GM18867 (cell line): ENCODE measurements around the gene LAMC2.
"Not testable (repeated sequence)": the region's sequence is repeated elsewhere in the genome, so short reads cannot be mapped to it uniquely, and the experiment has no call there.

Experiments used
- ATAC-seq: cut with Tn5 transposase; IDR thresholded peaks from one replicate; pipeline ENCODE4 v1.9.1; 2021; ENCODE audit warnings: mild to moderate bottlenecking, moderate library complexity; ENCODE audit not compliant: unreplicated experiment

Gene LAMC2

GRCh38 chr1:183185941-183186490 is at the start of gene LAMC2:
Gene LAMC2 (plus strand): TSS chr1:183186264. CDS start chr1:183186353, 89 bp downstream.
- ATAC-seq: no peak

DNA sequence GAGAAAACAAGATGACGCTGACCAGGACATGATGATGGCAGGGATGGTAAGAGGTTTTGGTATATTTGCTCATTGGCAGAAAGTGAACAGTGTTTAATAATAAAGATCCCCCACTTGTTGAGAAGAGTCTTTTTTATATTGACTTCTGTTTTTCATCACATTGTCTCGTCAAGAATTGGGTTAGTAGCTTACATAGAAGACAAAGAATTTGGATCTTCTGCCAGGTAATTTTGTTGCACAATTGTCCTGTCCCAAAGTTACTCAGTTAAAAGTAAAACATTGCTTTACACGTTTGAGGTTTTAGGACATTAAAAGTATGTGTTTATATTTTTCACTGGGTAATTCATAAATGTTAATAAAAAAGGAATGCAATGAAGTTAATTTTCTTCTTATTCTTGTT is 48.3 kb upstream of the LAMC2 start:
- no peak for ATAC-seq

GRCh38 chr1:183138301-183138700 is 47.8 kb upstream of the LAMC2 start:
- ATAC-seq: no peak

- ATAC-seq: no peak
Observed at GRCh38 chr1:183139281-183139942, 46.7 kb upstream of the LAMC2 start.

DNA sequence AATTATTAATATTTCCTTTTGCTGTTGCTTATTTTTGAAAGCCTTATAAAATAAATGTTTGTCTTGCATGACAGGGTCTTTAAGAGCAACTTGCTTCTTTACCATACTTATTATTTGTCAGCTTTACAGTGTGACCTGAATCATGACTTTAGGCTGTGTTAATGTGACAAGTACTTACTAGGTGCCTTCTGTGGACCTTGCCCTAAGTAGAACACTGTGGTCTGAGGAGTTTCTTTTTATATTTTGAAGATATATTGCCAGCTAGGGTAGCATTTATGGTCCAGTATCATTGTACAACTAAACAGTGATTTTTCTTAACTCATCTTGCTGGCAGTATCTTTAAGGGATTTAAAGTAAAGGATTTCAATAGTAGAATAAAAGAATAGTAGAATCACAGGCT is 45.4 kb upstream of the LAMC2 start:
- ATAC-seq: no peak

- no peak for ATAC-seq
Observed at GRCh38 chr1:183142171-183142570, 43.9 kb upstream of the LAMC2 start.

- ATAC-seq: no peak
Observed at GRCh38 chr1:183143576-183144315, 42.3 kb upstream of the LAMC2 start.

DNA sequence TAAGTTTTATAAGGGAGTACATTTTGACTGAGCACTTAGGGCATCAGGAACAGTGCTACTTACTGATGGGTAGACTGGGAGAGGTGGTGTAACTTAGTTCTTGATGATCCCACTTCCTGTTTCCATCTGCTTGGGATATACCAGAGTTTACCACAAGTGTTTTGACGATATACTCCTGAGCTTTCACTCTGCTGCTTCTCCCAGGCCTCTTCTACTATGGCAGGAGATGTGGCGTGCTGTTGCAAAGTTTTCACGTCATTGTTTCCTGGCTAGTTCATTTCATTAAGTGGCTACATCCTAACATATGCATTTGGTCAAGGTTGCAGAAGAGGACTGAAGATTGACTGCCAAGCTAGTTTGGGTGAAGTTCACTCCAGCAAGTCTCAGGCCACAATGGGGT is 41.3 kb upstream of the LAMC2 start:
- ATAC-seq: no peak

- no peak for ATAC-seq
Observed at GRCh38 chr1:183147735-183148134, 38.3 kb upstream of the LAMC2 start.

DNA sequence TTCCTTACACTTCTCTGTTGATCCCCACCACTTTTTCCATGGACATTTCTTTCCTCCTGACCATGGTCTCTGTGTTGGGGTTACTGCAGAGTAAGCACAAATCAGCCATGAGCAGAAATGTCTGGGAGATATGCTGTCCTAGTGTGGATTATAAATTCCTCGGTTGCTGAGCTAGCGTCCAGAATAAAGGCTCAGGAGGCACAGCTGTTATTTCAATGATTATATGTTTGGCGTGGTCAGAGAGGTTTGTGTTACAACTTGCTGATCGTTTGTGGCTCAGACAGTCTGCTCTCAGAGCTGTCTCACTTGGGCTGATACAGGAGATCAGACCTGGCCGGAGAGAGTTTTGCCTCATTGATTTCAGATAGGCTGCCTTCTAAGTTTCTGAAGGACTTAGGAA is 37.5 kb upstream of the LAMC2 start:
- ATAC-seq: no peak

GRCh38 chr1:183149273-183149672 is 36.8 kb upstream of the LAMC2 start:
- ATAC-seq: no peak

DNA sequence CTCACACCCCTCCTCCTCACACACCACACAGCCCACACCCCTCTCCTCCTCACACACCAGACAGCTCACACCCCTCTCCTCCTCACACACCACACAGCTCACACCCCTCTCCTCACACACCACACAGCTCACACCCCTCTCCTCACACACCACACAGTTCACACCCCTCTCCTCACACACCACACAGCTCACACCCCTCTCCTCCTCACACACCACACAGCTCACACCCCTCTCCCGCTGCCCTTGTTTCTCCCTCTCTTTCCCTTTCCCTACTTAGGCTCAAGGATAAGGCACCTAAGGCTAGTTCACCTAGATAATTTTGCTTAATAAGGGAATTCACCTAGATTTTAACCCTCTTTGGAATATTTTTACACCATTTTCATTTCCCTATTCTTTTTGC is 36.0 kb upstream of the LAMC2 start:
- not testable (repeated sequence) for ATAC-seq

DNA sequence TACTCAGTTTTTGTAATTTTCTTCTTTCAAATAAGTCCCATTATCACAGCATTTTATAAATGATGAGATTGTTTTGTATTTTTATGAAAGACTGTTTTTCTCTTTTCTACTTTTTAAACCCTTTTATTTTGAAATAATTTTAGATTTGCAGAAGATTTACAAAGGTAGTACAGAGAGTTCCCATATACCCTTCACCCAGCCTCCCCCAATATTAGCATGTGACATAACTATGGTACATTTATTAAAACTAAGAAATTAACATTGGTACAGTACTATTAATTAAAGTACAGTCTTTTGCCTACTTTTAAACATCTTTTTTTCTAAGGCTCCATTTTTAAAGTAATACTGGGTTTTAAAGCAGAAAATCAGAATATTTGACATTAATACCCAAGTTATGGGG is 35.6 kb upstream of the LAMC2 start:
- no peak for ATAC-seq

GRCh38 chr1:183152180-183152579 is 33.9 kb upstream of the LAMC2 start:
- no peak for ATAC-seq

GRCh38 chr1:183155939-183156338 is 30.1 kb upstream of the LAMC2 start:
- ATAC-seq: no peak

- no peak for ATAC-seq
Observed at GRCh38 chr1:183159960-183160359, 26.1 kb upstream of the LAMC2 start.

DNA sequence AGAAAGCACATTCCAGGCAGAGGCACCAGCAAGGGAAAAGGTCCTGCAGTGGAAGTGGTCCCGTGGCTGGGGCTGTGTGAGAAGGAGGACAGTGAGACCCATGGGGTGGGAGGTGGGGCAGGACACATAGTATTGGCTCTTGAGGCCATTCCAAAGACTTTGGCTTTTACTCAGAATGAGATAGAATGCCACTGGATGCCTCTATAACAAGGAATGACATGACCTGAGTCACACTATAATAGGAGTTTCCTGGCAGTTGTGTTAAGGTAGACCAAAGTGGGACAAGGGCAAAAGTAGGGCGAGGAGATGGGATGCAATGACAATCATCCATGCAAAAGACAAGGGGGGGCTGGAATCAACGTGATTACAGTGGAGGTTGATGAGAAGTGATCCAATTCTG is 24.7 kb upstream of the LAMC2 start:
- ATAC-seq: no peak

DNA sequence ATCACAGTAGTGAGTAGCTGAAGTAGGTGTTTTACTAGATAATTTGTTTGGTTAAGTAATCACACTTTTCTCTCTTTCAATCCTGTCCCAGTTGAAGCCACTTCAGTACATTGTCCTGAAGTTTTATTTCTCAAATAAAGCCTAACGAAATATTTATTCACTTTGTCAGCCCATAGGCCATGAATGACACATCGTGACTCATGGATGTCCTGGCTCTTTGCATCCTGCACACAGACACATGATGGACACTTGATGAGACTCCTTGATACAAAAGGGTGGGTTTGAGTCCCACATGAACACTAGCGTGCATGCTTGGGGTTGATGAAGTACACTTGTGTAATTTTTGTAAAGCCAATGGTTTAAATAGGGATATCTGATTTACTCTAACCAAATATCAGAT is 22.7 kb upstream of the LAMC2 start:
- ATAC-seq: no peak

DNA sequence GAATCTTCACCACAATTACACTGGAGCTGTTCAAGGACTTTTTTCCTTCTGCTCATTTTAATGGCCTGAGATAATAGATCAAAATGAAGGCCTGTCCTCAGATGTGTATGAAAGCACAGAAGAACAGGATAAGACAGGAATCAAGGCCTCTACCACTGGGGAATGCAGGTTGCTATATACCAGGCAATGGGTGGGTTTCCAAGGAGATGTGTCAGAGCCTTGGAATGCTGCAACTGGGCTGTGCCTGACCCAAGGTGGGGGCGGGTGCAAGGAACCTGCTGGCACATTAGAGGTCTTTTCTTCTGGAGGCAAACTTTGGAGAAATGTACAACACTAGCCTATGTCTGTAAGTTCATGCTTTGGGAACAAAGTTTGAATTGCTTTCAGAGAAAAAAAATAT is 21.7 kb upstream of the LAMC2 start:
- ATAC-seq: no peak

DNA sequence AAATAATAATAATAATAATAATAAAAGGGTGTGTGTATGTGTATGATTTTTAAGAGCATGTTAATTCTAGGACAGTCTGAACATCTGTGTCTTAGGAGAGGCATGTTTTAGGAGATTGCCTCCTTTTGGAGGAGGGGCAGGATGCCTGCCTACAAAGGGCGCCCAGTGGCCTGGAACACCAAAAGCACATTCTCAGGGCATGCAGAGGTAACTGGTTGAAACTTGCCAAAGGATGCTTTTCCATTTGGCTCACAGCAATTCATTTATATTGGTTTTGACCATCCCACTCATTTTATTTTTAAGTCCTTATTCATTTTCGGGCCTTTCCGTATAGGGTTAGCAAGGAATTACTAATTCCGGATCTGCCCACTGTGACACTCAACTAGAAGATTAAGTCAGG is 21.1 kb upstream of the LAMC2 start:
- no peak for ATAC-seq

DNA sequence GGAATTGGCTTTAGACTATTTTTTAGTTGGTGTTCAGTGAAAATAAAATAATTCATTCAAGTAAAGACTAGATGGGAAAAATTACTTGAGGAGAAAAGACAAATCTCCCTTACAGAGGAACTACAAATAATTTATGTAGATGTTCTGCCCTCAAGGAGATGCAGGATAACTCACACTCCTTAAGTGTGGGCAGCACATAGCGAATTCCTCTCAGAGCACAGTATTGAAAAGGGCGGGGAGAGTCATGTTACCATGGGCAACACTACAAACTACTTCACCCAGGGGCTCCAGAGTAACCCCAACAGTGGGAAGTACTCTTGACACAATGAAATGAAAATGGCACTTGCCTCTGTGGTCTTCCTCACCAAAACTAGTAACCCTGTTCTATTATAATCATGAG is 20.6 kb upstream of the LAMC2 start:
- ATAC-seq: no peak

DNA sequence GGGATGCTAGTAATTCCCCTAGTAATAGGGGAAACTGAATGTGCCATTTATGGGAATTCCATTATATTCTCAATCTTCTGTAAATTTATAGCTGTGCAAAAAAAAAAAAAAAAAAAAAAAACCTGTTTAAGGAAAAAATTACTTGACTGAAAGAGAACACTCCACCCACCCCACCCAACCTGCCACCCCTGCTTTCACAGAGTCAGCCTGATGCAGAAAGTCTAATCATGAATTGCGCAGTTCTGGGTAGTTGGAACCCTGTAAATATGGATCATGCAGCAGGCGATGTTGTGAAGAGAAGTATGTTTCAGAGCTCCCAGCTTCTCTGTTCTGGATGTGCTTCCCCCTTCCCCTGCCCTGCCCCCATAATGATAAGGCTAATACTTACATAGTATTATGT is 19.6 kb upstream of the LAMC2 start:
- no peak for ATAC-seq
